Stimulated activated naive CD4-positive, alpha-beta T cell treated with Interleukin-2 at 50 U/mL for 16 hours (primary cell): ENCODE measurements around the gene LMF2.
"Not testable (repeated sequence)": the region's sequence is repeated elsewhere in the genome, so short reads cannot be mapped to it uniquely, and the experiment has no call there.

Experiments
- DNase-seq: peaks from one replicate; lab custom pipeline; 2025; lab: John Stamatoyannopoulos, UW

The LMF2 gene

DNA sequence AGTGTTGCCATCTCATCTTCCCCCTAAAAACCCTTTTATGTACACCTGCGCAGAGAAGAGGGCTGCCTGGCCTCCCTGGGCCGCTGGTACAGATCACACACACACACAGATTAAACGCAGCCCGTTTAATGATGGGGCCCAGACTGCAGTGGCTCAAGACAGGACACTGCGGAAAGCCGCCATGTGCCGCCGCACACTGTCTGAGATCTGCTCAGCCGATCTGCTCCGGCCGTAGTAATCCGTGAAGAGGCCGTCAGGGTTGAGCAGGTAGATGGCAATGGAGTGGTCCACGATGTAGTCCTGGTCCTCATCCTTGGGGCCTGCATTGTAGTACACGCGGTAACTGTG is 15.9 kb upstream of the LMF2 start:
- DNase-seq, result no peak

DNA sequence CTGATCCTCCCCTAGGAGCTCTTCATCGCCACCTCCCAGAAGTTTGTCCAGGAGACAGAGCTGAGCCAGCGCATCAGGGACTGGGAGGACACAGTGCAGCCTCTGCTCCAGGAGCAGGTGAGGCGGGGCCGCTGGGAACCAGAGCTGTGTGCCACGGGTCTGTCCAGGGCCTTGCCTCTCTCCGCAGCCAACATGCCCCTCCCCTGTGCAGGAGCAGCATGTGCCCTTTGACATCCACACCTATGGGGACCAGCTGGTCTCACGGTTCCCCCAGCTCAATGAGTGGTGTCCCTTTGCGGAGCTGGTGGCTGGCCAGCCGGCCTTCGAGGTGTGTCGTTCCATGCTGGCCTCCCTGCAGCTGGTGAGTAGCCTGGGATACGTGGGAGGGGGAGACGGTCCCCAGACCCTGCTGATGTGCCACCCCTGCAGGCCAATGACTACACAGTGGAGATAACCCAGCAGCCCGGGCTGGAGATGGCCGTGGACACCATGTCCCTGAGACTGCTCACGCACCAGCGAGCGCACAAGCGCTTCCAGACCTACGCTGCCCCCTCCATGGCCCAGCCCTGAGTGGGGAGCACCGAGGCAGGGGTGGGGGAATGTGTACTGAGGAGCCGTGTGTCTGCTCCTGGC is 15.4 kb upstream of the LMF2 start:
- DNase-seq, result no peak

DNA sequence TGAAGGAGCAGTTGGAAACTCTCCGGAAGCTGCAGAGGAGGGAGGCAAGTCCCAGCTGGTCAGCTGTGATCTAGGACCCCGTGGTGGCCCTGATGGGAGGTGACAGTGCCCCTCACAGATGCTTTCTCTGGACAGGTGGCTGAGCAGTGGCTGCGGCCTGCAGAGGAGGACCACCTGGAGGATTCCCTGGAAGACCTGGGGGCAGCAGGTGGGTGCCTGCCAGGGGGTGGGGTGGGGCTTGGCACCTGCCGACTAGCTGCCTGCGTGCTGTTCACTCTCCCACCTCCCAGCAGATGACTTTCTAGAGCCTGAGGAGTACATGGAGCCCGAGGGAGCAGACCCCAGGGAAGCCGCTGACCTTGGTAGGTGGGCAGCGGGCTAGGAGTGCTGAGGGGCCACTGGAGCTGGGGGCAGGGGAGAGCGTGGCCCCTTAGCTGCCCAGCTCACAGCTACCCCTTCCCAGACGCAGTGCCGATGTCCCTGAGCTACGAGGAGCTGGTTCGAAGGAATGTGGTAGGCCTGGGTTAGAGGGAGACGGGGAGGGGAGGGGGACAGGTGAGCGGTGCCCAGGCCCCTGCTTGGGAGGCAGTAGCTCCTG is 14.8 kb upstream of the LMF2 start:
- DNase-seq, result no peak

GRCh38 chr22:50521710-50522109 is 14.2 kb upstream of the LMF2 start:
- DNase-seq, result no peak

GRCh38 chr22:50520826-50521453 is 13.4 kb upstream of the LMF2 start:
- no peak for DNase-seq

- not testable (repeated sequence) for DNase-seq
Observed at GRCh38 chr22:50520184-50520583, 12.7 kb upstream of the LMF2 start.

DNA sequence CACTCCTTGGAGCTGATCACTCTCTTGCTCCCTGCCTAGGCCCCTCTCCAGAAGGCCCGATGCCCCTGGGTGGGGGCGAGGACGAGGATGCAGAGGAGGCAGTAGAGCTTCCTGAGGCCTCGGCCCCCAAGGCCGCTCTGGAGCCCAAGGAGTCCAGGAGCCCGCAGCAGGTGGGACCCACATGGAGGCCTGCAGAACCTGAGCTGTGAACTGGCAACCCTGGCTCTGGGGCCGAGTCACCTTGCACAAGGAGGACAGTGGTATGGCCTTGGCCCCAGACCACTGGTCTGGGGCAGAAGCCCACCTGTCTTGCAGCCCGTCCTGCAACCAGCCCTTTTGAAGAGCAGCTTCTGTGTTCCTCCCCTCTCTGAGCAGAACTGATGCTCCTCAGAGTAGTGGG is 11.6 kb upstream of the LMF2 start:
- no peak for DNase-seq

GRCh38 chr22:50518606-50519005 is 11.1 kb upstream of the LMF2 start:
- no peak for DNase-seq

GRCh38 chr22:50517495-50518260 is 10.2 kb upstream of the LMF2 start:
- no peak for DNase-seq

DNA sequence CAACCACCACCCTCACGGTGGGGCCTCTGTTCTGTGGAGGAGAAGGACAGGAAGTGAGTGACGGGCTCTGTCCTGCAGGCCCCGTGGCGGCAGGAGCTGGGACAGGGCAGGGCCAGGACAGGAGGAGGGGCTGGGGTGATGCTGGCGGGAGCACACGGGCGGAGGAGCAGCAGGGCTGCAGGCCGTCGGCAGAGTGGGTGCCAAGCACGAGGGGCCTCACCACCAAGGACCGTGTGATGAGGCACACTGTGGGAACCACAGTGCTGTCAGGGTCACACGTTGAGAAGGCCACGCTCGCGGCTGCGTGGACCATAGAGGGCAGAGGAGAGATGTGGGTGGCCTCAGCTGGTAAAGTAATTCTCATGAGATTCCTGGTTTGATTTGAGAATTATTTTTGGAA is 9.4 kb upstream of the LMF2 start:
- no peak for DNase-seq

- no peak for DNase-seq
Observed at GRCh38 chr22:50516068-50516467, 8.6 kb upstream of the LMF2 start.

DNA sequence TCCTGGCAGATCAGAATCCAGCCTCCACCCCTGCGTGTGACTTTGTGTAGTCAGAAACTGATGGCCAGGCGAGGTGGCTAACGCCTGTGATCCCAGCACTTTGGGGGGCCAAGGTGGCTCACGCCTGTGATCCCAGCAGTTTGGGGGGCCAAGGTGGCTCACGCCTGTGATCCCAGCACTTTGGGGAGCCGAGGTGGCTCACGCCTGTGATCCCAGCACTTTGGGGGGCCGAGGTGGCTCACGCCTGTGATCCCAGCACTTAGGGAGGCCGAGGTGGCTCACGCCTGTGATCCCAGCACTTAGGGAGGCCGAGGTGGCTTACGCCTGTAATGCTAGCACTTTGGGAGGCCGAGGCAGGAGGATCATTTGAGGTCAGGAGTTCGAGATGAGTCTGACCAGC is 5.7 kb upstream of the LMF2 start:
- no peak for DNase-seq

DNA sequence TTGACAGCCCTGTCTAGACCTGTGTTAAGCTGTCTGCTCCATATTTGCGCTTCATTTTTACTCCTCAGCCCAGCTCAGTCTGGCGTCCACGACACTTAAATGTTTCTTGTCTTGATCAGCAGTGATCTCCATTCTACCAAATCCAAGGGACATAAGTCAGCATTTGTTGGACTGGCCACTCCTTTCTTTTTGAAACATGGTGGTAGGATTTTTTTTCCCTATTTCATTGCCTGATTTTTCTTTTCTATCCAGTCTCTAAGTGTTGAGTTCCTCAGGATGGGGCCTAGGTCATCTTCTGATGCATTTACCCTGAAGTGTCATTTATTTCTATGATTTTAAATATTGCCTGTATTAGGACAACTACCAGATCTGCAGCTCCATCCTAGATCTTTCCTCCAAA is 1.4 kb upstream of the LMF2 start:
- no peak for DNase-seq

- DNase-seq, result peak; percentile 70
Observed at GRCh38 chr22:50507991-50508884, 736 bp upstream of the LMF2 start, which contains the start of gene NCAPH2. NCAPH2 (plus strand) TSS chr22:50508224; CDS start chr22:50508338, 114 bp downstream.

- DNase-seq, result no peak
Observed at GRCh38 chr22:50506611-50507420, 686 bp downstream of the LMF2 start.

- DNase-seq, result no peak
Observed at GRCh38 chr22:50505776-50506610, 1.5 kb downstream of the LMF2 start.

DNA sequence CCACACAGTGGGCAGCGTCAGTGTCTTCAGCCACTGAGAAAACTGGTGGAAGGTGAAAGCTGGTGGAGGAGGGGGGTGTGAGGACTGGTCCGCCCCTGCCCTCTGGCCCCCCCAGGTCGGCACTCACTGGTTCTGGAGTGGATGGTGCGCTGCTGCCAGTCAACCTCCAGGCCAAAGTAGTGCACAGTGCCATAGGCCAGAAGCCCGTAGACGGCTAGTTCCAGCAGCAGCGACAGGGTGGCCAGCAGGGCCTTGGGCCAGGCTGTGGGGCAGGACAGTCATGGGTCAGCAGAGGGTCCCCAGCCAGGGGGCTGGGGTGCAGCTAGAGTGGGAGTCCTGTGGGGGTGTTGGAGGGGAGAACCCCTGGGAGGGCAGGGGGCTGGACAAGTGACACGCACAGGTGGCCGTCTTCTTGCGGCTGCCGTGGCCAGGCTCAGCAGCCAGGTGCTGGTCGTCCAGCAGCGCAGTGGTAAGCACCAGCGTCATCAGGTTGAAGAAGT is 2.2 kb downstream of the LMF2 start:
- no peak for DNase-seq

- DNase-seq, result no peak
Observed at GRCh38 chr22:50504369-50505211, 2.9 kb downstream of the LMF2 start.
